Smooth muscle cell (in vitro differentiated cells): ENCODE data around the gene MOCS1. TPM values are rescaled to one million over a fixed set of nuclear protein-coding genes. Genes with fewer than 3 reads are reported as not detected.

Source experiments
- DNase-seq: peaks from one replicate; lab custom pipeline; 2025; ENCODE audit not compliant: unreplicated experiment; lab: John Stamatoyannopoulos, UW
- H2AFZ ChIP-seq: fragments of 200-600 bp; sonication (generic); 2 replicates; pipeline ENCODE4 v1.6.0; 2016; ENCODE audit warnings: antibody characterized with exemption, low read depth, mild to moderate bottlenecking
- H3F3A ChIP-seq: fragments of 200-600 bp; sonication (generic); 2 replicates; pipeline ENCODE4 v1.6.0; 2017; ENCODE audit warnings: antibody characterized with exemption, low read depth
- H3K27ac ChIP-seq: fragments of 200-600 bp; sonication (generic); 2 replicates; pipeline ENCODE4 v1.5.1; 2016; ENCODE audit warnings: low read depth, mild to moderate bottlenecking
- H3K27me3 ChIP-seq: fragments of 200-600 bp; sonication (generic); 2 replicates; pipeline ENCODE4 v1.6.1; 2016; ENCODE audit warnings: low read depth, mild to moderate bottlenecking
- H3K36me3 ChIP-seq: fragments of 200-600 bp; sonication (generic); 2 replicates; pipeline ENCODE4 v1.5.1; 2016; ENCODE audit warnings: low read depth
- H3K4me1 ChIP-seq: fragments of 200-600 bp; sonication (generic); 2 replicates; pipeline ENCODE4 v1.5.1; 2016; ENCODE audit warnings: low read depth
- H3K4me2 ChIP-seq: fragments of 200-600 bp; sonication (generic); 2 replicates; pipeline ENCODE4 v1.6.0; 2016; ENCODE audit warnings: mild to moderate bottlenecking
- H3K4me3 ChIP-seq: fragments of 200-600 bp; sonication (generic); 2 replicates; pipeline ENCODE4 v1.5.1; 2016; ENCODE audit warnings: mild to moderate bottlenecking
- H3K79me2 ChIP-seq: fragments of 200-600 bp; sonication (generic); 2 replicates; pipeline ENCODE4 v1.6.0; 2016; ENCODE audit warnings: low read depth, mild to moderate bottlenecking
- H3K9ac ChIP-seq: fragments of 200-600 bp; sonication (generic); 2 replicates; pipeline ENCODE4 v1.6.0; 2016; ENCODE audit warnings: low read depth
- H3K9me3 ChIP-seq: fragments of 200-600 bp; sonication (generic); replicated peaks from 2 replicates; pipeline ENCODE4 v1.5.1; 2016; ENCODE audit warnings: low read depth
- H4K20me1 ChIP-seq: fragments of 200-600 bp; sonication (generic); 2 replicates; pipeline ENCODE4 v1.6.0; 2016; ENCODE audit warnings: low read depth
- WGBS: methylation state at CpG from one replicate; pipeline ENCODE4 v1.1.7; 2016; ENCODE audit warnings: low lambda C conversion rate; 5-methylcytosine and 5-hydroxymethylcytosine counted together
- polyA plus RNA-seq: library from polyadenylated mRNA; unstranded; fragments of >200 nt; fragmentation: Nextera tagmentation; extraction: Ambion mirVana; gene quantifications from 2 replicates; pipeline ENCODE4 v1.2.1, GENCODE V29; 2016
- total RNA-seq: library from RNA; depleted of rRNA; stranded (reverse); fragments of >200 nt; gene quantifications from 2 replicates; pipeline ENCODE4 v1.2.3, GENCODE V29; 2014
- TF ChIP-seq, protein P1 (sequence below): fragments of 200-600 bp; sonication (generic); IDR thresholded peaks from 2 replicates; pipeline ENCODE4 v1.5.1; 2017; ENCODE audit warnings: borderline replicate concordance, mild to moderate bottlenecking, antibody characterized with exemption; ENCODE audit not compliant: insufficient read depth, poor library complexity, severe bottlenecking

Gene MOCS1
- total and polyA plus RNA-seq, 2 experiments from 2014 or later, result 7.7 to 12.1 TPM

DNA sequence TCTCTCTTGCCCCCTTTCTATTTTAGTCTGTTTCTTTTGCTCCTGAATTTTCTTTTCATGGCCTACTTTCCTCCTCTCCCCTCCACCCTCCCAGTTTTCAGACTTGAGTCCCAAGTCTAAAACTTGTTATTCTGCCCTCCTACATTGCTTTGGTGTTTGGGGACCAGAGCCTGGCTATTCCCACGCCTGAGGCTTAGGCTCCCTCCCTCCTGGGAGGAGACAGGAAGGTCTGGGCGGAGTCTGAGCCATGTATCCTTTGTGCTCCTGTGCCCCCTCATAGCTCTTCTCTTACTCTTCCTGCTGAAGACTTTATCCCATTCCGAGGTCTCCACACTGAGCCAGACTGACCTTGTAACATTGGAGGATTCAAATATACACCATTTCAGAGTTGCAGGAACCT is 72.6 kb downstream of the MOCS1 start:
- H4K20me1 ChIP-seq, result no peaks in the 10 kb centered on the region
- H3K9ac ChIP-seq, result no peak overlapping the region
- no peak overlapping the region for H2AFZ ChIP-seq
- no peak overlapping the region for H3K4me2 ChIP-seq
- no peaks in the 10 kb centered on the region for H3K79me2 ChIP-seq
- no peaks in the 10 kb centered on the region for H3K4me1 ChIP-seq
- H3K4me3 ChIP-seq, result no peak overlapping the region
- H3K36me3 ChIP-seq, result peaks cover 2% of the 10 kb centered on the region
- no peaks in the 10 kb centered on the region for H3F3A ChIP-seq
- 83% methylated on average over 3 of the region's 3 CpGs for WGBS
- no peak for DNase-seq
- H3K27me3 ChIP-seq, result no peaks in the 10 kb centered on the region
- no peak overlapping the region for H3K27ac ChIP-seq
- H3K9me3 ChIP-seq, result no peaks in the 10 kb centered on the region
- TF ChIP-seq, protein P1, sequence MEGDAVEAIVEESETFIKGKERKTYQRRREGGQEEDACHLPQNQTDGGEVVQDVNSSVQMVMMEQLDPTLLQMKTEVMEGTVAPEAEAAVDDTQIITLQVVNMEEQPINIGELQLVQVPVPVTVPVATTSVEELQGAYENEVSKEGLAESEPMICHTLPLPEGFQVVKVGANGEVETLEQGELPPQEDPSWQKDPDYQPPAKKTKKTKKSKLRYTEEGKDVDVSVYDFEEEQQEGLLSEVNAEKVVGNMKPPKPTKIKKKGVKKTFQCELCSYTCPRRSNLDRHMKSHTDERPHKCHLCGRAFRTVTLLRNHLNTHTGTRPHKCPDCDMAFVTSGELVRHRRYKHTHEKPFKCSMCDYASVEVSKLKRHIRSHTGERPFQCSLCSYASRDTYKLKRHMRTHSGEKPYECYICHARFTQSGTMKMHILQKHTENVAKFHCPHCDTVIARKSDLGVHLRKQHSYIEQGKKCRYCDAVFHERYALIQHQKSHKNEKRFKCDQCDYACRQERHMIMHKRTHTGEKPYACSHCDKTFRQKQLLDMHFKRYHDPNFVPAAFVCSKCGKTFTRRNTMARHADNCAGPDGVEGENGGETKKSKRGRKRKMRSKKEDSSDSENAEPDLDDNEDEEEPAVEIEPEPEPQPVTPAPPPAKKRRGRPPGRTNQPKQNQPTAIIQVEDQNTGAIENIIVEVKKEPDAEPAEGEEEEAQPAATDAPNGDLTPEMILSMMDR, result no peak

DNA sequence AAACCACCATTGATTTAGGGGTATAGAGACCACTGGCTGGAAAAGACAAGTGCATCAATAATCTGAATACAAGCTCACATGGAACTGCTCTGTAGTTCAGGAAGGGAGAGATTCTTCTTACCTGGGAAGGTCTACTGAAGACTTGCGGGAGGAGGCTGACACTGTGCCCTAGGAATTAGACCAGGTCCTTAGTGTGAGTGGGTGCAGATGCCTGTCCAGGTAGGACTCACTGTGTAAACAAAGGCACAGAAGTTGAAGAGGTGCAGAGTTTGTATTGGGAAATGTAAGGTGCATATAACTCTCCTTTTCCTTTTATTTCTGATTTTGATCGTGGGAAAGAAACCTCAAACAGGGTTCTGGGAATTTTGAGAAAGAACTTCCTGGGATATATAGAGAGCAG is 75.2 kb downstream of the MOCS1 start:
- DNase-seq, result no peak
- TF ChIP-seq, protein P1, result no peak
- Histone ChIP-seq H3K9me3 (no peaks in the 10 kb centered on the region), H3K4me1 (no peaks in the 10 kb centered on the region), H3F3A (peaks cover 4% of the 10 kb centered on the region), H3K27ac (no peak overlapping the region), H3K4me3 (no peak overlapping the region), H4K20me1 (no peaks in the 10 kb centered on the region), H3K79me2 (no peaks in the 10 kb centered on the region), H3K27me3 (no peaks in the 10 kb centered on the region), H3K9ac (no peak overlapping the region), H3K36me3 (peaks cover 2% of the 10 kb centered on the region), H2AFZ (no peak overlapping the region), H3K4me2 (no peak overlapping the region)
- whole genome bisulfite sequencing, result 95% methylated on average over 2 of the region's 2 CpGs

DNA sequence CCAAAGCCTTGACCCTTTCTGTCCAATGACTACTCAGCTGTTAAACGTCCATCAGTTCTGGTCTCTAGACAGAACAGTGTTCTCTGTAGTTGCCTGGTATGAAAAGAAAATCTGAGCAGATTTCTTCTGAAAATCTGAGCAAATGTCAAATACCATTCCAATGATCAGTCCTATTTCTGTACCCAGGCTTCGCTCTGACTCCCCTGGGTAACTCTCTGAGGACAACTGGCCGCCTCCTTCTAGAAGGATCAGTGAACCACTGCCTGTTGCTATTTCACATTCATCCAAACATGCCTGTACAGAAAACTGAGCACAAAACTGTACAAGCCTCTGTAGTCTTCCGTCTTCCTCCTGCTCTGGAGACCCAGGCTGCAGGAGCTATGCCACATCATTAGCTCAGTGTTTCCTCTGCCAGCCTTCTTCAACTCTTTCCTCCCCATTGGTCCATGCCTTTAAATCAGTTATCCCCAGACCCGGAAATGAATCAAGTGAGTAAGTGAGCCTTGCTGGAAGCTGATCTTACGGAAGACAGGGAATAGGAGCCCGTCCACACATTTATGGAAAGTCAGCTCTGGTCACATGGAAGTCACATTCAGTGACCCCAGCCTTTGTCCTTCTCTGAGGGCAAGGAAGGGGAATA is 78.8 kb downstream of the MOCS1 start:
- WGBS, result 63% methylated on average over 7 of the region's 7 CpGs
- Histone ChIP-seq H3K4me3 (no peak overlapping the region), H3F3A (peaks cover 4% of the 10 kb centered on the region), H3K27ac (peak overlapping the region; percentile 60), H3K4me2 (peak overlapping the region; percentile 60), H3K36me3 (peaks cover 2% of the 10 kb centered on the region), H3K79me2 (no peaks in the 10 kb centered on the region), H3K9ac (no peak overlapping the region), H3K27me3 (no peaks in the 10 kb centered on the region), H4K20me1 (peaks cover 2% of the 10 kb centered on the region), H2AFZ (no peak overlapping the region), H3K9me3 (no peaks in the 10 kb centered on the region), H3K4me1 (no peaks in the 10 kb centered on the region)
- TF ChIP-seq, protein P1, result no peak
- no peak for DNase-seq

Other genes starting within 250 kb of the MOCS1 start
- 1.1 and 3.9 TPM in 2 replicates for gene KIF6, start 209.1 kb downstream of the MOCS1 start, total RNA-seq
- gene KIF6, start 209.1 kb downstream of the MOCS1 start, polyA plus RNA-seq, result 1.5 TPM in 1 of 2 replicates, not detected in the other
- gene DAAM2, start 142.1 kb downstream of the MOCS1 start, total RNA-seq, result 26.5 and 29.8 TPM in 2 replicates
- 23.4 and 29.8 TPM in 2 replicates for gene DAAM2, start 142.1 kb downstream of the MOCS1 start, polyA plus RNA-seq